WI38 (cell line): ENCODE measurements around the gene ISX.
"Not testable (repeated sequence)": the region's sequence is repeated elsewhere in the genome, so short reads cannot be mapped to it uniquely, and the experiment has no call there.

ENCODE experiments used
- H3K4me3 ChIP-seq: 2 replicates; pipeline ENCODE4 v1.5.1; 2011; ENCODE audit warnings: low read depth, mild to moderate bottlenecking, control low read depth, low read length
- CTCF ChIP-seq: IDR thresholded peaks from 2 replicates; pipeline ENCODE4 v1.5.1; 2012; ENCODE audit warnings: low read depth, mild to moderate bottlenecking, control low read depth, low read length

The ISX gene

GRCh38 chr22:35043934-35044319 lies 22.0 kb upstream of the ISX start:
- no peak for TF ChIP-seq CTCF
- H3K4me3 ChIP-seq = no peak overlapping the region

- H3K4me3 ChIP-seq = no peak overlapping the region
- TF ChIP-seq CTCF = no peak
These were observed 21.2 kb upstream of the ISX start for GRCh38 chr22:35044607-35045390.

GRCh38 chr22:35045451-35045850 lies 20.5 kb upstream of the ISX start:
- no peak for TF ChIP-seq CTCF
- no peak overlapping the region for H3K4me3 ChIP-seq

- H3K4me3 ChIP-seq = no peak overlapping the region
- TF ChIP-seq CTCF = no peak
These were observed 19.1 kb upstream of the ISX start for GRCh38 chr22:35046744-35047462.

- H3K4me3 ChIP-seq = not testable (repeated sequence)
These were observed 15.9 kb upstream of the ISX start for GRCh38 chr22:35050038-35050437.

- no peak overlapping the region for H3K4me3 ChIP-seq
- TF ChIP-seq CTCF = no peak
These were observed 14.9 kb upstream of the ISX start for GRCh38 chr22:35051013-35051535.

GRCh38 chr22:35051791-35052190 lies 14.2 kb upstream of the ISX start:
- no peak overlapping the region for H3K4me3 ChIP-seq
- TF ChIP-seq CTCF = no peak
